Stimulated activated CD4-positive, alpha-beta T cell treated with anti-CD3 and anti-CD28 coated beads, TNF-alpha, amount 100 ng/mL, for 4 hours (primary cell): ENCODE data around the gene PBX1.
"Not testable (repeated sequence)": the region's sequence is repeated elsewhere in the genome, so short reads cannot be mapped to it uniquely, and the experiment has no call there.

Experiments used
- DNase-seq, 3 experiments: peaks; one replicate each; pipeline ENCODE4 v3.0.0-alpha.2; 2020; ENCODE audit warnings: low read depth in 3 of 3

The PBX1 gene

DNA sequence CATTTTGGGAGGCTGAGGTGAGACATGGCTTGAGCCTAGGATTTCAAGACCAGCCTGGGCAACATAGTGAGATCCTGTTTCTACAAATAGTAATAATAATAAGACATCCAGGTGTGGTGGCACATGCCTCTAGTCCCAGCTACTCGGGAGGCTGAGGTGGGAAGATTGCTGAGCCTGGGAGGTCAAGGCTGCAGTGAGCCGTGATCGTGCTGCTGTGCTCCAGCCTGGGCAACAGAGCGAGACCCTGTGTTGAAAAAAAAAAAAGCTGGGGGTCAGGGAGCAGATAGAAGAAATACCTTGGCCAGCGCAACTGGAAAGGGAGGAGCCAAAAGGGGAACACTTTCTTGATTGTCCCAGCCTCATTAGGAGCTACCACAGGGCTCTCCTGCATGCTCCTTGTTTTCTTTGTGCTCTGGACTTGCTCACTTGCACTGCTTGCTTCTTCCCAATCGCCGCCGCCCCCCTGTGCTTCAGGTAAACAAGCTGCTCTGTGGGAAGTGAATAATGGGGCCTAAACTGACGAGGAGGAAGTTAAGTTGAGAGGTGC, 31.1 kb downstream of the PBX1 start:
- no peak for DNase-seq

GRCh38 chr1:164590592-164590991, 31.6 kb downstream of the PBX1 start:
- DNase-seq, result no peak

- no peak for DNase-seq
Measured at GRCh38 chr1:164591858-164592257, 32.9 kb downstream of the PBX1 start.

- no peak for DNase-seq
Measured at GRCh38 chr1:164592634-164593033, 33.6 kb downstream of the PBX1 start.

DNA sequence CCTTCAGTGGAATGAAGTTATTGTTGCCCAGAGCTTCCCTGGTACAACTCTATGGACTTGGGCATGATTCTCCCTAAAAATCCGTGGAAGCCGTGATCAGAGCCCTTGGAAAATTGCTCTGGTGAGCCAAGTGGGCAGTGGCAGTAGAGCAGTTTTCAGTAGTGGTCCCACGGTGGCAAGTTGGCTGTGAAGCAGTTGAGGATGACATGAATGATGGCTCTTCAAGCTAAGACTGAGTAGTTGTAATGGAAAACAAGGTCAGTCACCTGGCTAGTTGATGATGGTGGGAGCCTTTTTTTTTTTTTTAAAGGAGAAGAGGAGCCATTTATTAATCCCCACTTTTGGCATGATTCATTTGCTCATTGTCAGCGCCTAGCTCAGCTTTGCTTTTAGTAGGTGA, 36.2 kb downstream of the PBX1 start:
- DNase-seq, result no peak

GRCh38 chr1:164596172-164596571, 37.2 kb downstream of the PBX1 start:
- DNase-seq, result no peak

- no peak for DNase-seq
Measured at GRCh38 chr1:164598719-164599118, 39.7 kb downstream of the PBX1 start.

GRCh38 chr1:164599272-164599671, 40.3 kb downstream of the PBX1 start:
- no peak for DNase-seq

GRCh38 chr1:164601399-164602100, 42.6 kb downstream of the PBX1 start:
- no peak for DNase-seq

DNA sequence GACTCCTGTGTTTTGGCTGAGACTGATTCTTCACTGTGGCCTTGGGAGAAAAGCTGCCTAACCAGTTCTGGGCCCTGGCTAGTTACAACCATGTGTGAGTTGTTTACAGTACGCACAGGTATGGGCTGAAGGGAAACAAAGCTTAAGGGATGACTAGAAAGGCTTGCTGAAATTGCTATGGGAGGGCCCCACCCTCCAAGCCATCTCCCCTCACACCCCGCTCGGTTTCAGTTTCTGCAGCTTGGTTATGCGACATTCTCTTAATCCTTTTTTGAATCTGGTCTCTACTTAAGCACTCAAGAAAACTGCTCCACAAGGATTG, 43.1 kb downstream of the PBX1 start:
- DNase-seq, result no peak

GRCh38 chr1:164602480-164603093, 43.6 kb downstream of the PBX1 start:
- no peak for DNase-seq

DNA sequence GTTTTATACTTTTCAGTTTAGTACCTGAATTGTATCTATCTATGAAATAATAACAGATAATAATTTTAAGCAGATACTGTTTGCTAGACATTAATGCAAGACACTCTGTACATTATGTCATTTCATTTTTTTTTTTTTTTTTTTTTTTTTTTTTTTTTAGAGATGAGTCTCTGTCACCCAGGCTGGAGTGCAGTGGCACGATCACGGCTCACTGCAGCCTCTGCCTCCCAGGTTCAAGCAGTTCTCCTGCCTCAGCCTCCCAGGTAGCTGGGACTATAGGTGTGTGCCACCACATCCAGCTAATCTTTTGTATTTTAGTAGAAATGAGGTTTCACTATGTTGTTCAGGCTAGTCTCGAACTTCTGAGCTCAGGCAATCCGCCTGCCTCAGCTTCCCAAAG, 44.8 kb downstream of the PBX1 start:
- DNase-seq, result not testable (repeated sequence)

- no peak for DNase-seq
Measured at GRCh38 chr1:164604541-164604940, 45.6 kb downstream of the PBX1 start.

DNA sequence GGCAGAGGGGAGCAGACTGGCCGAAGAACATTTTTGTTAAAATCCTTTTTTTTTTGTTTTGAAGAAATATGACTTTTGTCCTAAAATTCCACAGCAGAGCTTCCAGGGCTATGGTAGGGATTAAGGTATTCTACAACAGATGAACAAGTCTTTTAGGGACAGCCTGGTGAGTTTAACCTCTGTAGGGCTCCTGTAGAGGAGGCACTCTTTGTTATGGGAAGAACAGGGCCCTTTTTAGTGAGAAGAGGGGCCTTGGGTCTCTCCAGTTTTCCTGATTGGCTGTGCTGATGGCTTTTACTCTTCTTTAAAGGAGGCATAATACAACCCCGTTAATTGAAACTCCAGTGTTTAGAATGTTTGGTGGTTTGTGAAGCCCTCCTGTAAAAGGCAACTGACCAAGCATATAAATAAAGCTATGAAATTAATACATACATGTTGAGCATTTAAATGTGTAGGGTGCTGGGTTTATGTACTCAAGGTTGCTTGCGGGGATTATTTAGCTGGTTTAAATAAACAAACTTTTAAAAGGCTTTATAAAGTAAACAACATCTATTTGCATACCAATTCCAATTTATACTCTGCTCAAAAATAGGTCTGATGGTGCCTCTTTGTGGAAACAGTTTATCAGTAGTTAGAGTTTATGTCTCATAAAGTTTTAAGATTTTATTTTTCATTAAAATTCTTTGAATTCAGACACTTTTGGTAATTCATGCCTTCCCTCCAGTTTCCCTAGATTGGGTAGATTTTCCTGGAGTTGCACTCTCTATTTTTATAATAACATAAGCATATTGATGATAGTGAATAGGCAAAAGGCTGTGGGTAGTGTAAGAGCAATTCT, 46.5 kb downstream of the PBX1 start:
- no peak for DNase-seq

DNA sequence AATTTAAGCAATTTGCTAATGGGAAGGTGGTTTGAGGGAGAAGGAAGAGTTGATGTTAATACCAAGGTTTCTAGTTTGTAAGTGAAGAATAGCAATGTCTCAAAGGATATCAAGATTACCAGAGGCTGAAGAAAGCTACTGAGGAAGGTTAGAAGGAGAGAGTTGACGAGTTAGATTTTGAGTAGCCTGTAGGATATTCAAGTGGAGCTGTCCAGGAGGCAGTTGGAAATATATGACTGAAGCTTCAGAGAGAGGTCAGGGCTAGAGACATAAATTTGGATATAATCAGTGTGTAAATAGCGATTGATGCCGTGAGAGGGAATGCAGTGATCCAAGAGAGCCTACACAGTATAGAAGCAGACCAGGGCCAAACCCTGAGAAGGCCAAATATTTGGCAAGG, 48.4 kb downstream of the PBX1 start:
- no peak for DNase-seq

GRCh38 chr1:164608651-164609057, 49.7 kb downstream of the PBX1 start:
- DNase-seq, result no peak

- DNase-seq, result no peak
Measured at GRCh38 chr1:164609089-164609488, 50.1 kb downstream of the PBX1 start.

DNA sequence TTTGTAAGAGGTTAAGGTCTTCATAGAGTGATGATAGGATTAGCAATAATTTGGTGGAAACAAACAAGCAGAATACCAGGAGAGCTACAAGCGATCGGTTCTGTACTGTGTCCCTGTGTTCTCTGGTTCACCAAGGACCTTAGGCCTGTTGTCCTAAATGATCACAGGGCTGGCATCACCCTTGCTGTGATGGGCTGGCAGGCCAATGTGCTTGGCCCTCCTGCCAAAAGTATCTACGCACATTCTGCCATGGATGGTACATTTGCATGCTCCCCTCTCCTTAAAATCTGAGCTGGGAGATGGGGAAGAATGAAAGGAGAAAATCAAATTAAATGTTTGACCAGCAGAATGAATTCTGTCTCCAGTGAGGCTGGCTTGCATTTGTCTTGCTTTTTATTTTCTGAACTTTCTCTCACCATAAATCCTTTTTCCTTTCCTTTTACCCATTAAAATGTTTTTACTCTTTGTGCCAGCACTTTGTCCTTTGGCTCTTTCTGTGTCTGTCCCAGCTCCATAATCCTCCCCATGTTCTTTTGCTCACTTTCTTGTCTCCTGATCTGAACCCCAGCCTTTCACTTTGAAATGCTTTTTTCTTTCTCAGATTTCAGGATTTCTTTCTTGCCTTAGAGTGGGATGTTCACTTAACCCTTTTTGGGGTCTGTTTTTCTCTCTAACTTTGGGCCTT, 51.7 kb downstream of the PBX1 start:
- DNase-seq, result no peak

- DNase-seq, result no peak
Measured at GRCh38 chr1:164611754-164612642, 53.0 kb downstream of the PBX1 start.

DNA sequence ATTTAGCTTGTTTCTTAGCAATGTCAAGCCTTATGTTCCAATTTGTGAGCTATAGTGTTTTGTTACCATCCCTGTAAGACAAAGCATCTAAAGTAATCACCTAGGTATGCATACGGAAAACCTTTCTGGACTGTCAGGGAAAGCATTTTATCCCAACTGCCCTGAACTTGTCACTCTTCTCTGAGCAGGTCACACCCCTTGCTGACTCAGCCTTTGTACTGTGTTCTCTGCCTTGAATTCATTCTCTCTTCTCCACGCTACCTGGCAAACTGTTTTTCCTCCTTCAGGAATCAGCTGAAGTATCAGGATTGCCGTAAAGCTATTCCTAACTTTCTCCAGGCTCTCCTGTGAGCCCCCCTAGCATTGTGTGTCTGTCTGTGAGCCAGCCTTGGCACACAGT, 54.2 kb downstream of the PBX1 start:
- no peak for DNase-seq

DNA sequence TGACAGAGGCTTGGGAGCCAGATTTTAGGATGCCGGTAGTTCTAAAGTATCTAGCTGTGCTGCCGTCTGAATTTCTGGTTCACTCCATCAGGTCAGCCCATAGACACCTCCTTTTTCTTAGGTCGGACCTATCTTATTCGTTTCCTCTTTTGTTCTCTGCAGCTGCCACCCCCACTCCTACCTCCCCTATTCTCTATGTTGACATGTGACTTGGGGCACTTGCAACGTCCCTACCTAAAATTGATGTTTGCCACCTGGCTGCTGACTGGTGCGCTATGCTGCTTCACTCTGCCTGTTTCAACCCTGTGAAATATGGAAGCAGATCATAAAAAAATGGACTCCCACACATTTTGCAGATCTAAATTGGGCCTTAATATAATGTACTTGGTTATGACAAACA, 55.3 kb downstream of the PBX1 start:
- no peak for DNase-seq
